Posterior cingulate gyrus (tissue), 11 donors: ENCODE data around the gene IPO9.

ENCODE experiments used
- DNase-seq, 10 donors: peaks; one replicate each; pipeline versions ENCODE4 v3.0.0 to v3.0.0-alpha.2; 2020 to 2021; ENCODE audit warnings: mixed read lengths in 3 of 10
- intact Hi-C: fragments of 100-400 bp; cut with DNase I; formaldehyde crosslinking; loops from one replicate; pipeline ENCODE4 v1.15.1; 2023

The IPO9 gene

DNA sequence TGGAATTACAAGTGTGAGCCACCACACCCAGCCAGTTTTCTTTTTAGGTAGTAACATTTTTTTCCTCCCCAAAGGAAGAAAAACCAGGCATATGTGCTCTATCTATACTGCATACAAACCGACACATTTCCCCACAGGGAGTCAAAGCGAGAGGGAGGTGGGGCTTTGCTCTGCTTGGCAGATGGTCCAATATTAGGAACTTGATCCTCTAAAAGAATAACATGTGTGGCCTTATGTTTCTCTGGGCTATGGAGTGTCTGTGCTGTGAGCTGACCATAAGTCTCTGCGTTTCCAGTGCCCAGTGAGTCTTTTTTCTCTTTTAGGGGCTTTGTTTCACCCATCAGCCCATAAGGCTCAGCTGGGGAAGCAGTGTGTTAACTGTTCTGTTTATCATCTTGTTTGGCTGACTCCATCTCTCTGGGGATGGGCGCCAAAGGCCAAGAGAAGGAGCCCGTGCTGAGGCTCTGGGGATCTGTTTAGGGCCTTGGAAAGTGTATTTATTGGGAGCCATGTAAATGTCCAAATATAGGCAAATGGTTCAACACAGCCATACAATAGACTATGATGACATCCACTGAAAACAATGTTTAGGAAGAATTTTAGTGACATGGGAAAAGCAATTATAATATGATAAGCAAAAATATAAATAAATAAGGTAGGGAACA, 97.2 kb downstream of the IPO9 start:
- no peak for DNase-seq
- intact Hi-C loops: no loop called here

DNA sequence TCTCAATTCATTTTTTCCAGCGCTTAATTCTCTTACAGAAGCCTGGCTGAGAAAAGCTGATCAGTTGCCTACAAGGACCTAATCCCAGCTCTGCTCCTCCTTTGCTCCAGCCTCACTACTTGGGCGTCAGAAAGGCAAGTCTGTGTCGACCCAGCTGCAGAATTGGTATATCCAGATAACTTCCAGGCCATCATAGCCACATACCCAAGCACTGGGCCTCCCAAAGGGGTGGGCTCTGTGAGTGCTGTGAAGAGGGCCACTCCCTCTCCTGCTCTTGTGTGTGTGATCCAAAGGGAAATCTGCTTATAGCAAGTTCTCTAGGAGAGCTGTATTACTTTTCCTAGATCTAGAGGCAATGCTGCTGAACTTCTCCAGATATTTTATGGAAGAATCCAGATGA, 99.3 kb downstream of the IPO9 start:
- intact Hi-C loops: no loop called here
- DNase-seq: no peak

DNA sequence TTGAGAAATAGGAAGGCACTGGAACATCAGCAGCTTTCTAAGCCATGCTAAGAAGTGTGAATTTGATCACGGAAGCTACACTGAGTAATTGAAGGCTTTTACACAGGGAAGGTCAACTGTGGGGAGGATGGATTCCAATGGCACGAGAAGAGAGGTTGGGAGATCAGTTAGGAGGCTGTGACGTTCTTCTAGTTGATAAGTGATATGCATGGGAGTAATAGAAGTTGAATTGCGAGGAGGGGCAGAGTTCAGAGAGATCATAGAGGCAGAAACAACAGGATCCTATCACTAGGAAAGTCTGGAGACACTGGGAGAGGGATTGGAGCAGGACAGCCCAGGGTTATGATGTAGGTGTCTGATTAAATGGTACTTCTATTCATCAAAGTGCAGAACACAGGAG, 101.2 kb downstream of the IPO9 start:
- no peak for DNase-seq
- intact Hi-C loops: no loop called here

DNA sequence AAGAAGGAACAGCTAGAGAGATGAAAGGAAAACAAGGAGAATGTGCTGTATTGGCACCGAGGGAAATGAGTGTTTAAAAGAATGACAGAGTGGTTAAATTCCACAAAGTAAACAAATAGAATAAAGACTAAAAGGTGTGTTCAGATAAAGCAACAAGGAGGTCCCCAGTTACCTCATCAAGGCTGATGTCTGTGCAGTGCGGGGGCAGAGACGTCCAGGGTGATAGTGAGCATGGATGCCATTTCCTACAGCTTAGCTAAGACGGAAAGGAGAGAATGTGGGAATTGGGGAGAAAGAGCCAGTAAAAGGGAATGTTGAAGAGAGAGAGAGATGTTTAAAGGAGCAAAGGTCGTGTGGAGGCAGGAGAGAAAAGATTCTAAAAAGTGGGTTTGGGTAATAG, 101.8 kb downstream of the IPO9 start:
- intact Hi-C loops: no loop called here
- no peak for DNase-seq
